ENCODE data around the gene ANAPC5.

- TF ChIP-seq CTCF (IDR thresholded peaks at IDR 0.05) (no peak), POLR2A (IDR thresholded peaks at IDR 0.05) (no peak)
These were observed 26.5 kb upstream of the ANAPC5 start for GRCh38 chr12:121378736-121379135.

Data from esophagus squamous epithelium (tissue), 4 donors.